ENCODE measurements around the gene DNAJA2. TPM values are rescaled to one million over a fixed set of nuclear protein-coding genes. Genes with fewer than 3 reads are reported as not detected.

Gene DNAJA2
- total RNA-seq, 2 experiments from 2014 or later = 55.6 to 70.2 TPM

- H3K27ac Mint-ChIP-seq = no peak overlapping the region
- H3K36me3 Mint-ChIP-seq = no peaks in the 10 kb centered on the region
- no peaks in the 10 kb centered on the region for H3K27me3 Mint-ChIP-seq
- no peak for DNase-seq
- CTCF ChIA-PET = no interaction called here
- H3K4me3 Mint-ChIP-seq = no peak overlapping the region
- peaks cover 4% of the 10 kb centered on the region for H3K4me1 Mint-ChIP-seq
- H3K9me3 Mint-ChIP-seq (ENCODE audit: low read depth) = no peaks in the 10 kb centered on the region
- no peak for ATAC-seq
These were observed 35.9 kb downstream of the DNAJA2 start for GRCh38 chr16:46937536-46937935.

GRCh38 chr16:46932802-46933201 is 40.7 kb downstream of the DNAJA2 start:
- Mint-ChIP-seq H3K4me3 (no peak overlapping the region), H3K9me3 (ENCODE audit: low read depth) (no peaks in the 10 kb centered on the region), H3K36me3 (no peaks in the 10 kb centered on the region), H3K27me3 (no peaks in the 10 kb centered on the region), H3K27ac (no peak overlapping the region), H3K4me1 (peaks cover 5% of the 10 kb centered on the region)
- ATAC-seq (no peak), DNase-seq (no peak)
- CTCF ChIA-PET = no interaction called here

GRCh38 chr16:46930861-46931260 is 42.6 kb downstream of the DNAJA2 start:
- no peak for ATAC-seq
- no peak for DNase-seq
- CTCF ChIA-PET = interaction anchor here (1.0 to 3.4 kb wide), 10 partner anchors 10 to 376 kb away, joined by 3 to 43 read pairs (median 5); no protein-coding TSS in a partner anchor
- Mint-ChIP-seq H3K36me3 (no peaks in the 10 kb centered on the region), H3K4me1 (peaks cover 5% of the 10 kb centered on the region), H3K4me3 (no peak overlapping the region), H3K9me3 (ENCODE audit: low read depth) (no peaks in the 10 kb centered on the region), H3K27ac (no peak overlapping the region), H3K27me3 (no peaks in the 10 kb centered on the region)

GRCh38 chr16:46929378-46930332 is 43.8 kb downstream of the DNAJA2 start:
- H3K36me3 Mint-ChIP-seq = no peaks in the 10 kb centered on the region
- no peak overlapping the region for H3K27ac Mint-ChIP-seq
- peaks cover 5% of the 10 kb centered on the region for H3K4me1 Mint-ChIP-seq
- H3K4me3 Mint-ChIP-seq = no peak overlapping the region
- DNase-seq (peak; percentile 75), ATAC-seq (peak; percentile 88)
- H3K9me3 Mint-ChIP-seq (ENCODE audit: low read depth) = no peaks in the 10 kb centered on the region
- no peaks in the 10 kb centered on the region for H3K27me3 Mint-ChIP-seq
- CTCF ChIA-PET = interaction anchor here (0.7 to 3.4 kb wide), 25 partner anchors 9 to 375 kb away, joined by 3 to 43 read pairs (median 4); partner anchors contain the start of gene DNAJA2

GRCh38 chr16:46928811-46929210 is 44.7 kb downstream of the DNAJA2 start:
- no peak for DNase-seq
- Mint-ChIP-seq H3K36me3 (no peaks in the 10 kb centered on the region), H3K9me3 (ENCODE audit: low read depth) (no peaks in the 10 kb centered on the region), H3K27me3 (no peaks in the 10 kb centered on the region), H3K27ac (no peak overlapping the region), H3K4me1 (peaks cover 5% of the 10 kb centered on the region), H3K4me3 (no peak overlapping the region)
- ATAC-seq = no peak
- CTCF ChIA-PET = interaction anchor here (0.8 to 3.4 kb wide), 8 partner anchors 11 to 255 kb away, joined by 3 to 43 read pairs (median 8); no protein-coding TSS in a partner anchor

GRCh38 chr16:46927273-46927672 is 46.2 kb downstream of the DNAJA2 start:
- peaks cover 5% of the 10 kb centered on the region for H3K4me1 Mint-ChIP-seq
- no peaks in the 10 kb centered on the region for H3K27me3 Mint-ChIP-seq
- CTCF ChIA-PET = interaction anchor here (0.8 to 3.9 kb wide), 5 partner anchors 16 to 254 kb away, joined by 3 to 17 read pairs (median 5); no protein-coding TSS in a partner anchor
- ATAC-seq (no peak), DNase-seq (no peak)
- no peaks in the 10 kb centered on the region for H3K9me3 Mint-ChIP-seq (ENCODE audit: low read depth)
- no peak overlapping the region for H3K27ac Mint-ChIP-seq
- no peak overlapping the region for H3K4me3 Mint-ChIP-seq
- H3K36me3 Mint-ChIP-seq = no peaks in the 10 kb centered on the region

GRCh38 chr16:46926470-46927225 is 46.8 kb downstream of the DNAJA2 start:
- DNase-seq (no peak), ATAC-seq (no peak)
- Mint-ChIP-seq H3K36me3 (peaks cover 2% of the 10 kb centered on the region), H3K4me3 (no peak overlapping the region), H3K27ac (no peak overlapping the region), H3K27me3 (no peaks in the 10 kb centered on the region), H3K9me3 (ENCODE audit: low read depth) (no peaks in the 10 kb centered on the region), H3K4me1 (peaks cover 5% of the 10 kb centered on the region)
- CTCF ChIA-PET = interaction anchor here (0.8 to 3.9 kb wide), 6 partner anchors 9 to 111 kb away, joined by 3 to 17 read pairs (median 4); no protein-coding TSS in a partner anchor

GRCh38 chr16:46924402-46924801 is 49.1 kb downstream of the DNAJA2 start:
- ATAC-seq = no peak
- Mint-ChIP-seq H3K4me1 (peaks cover 1% of the 10 kb centered on the region), H3K27ac (no peak overlapping the region), H3K4me3 (no peak overlapping the region), H3K9me3 (ENCODE audit: low read depth) (no peaks in the 10 kb centered on the region), H3K36me3 (peaks cover 2% of the 10 kb centered on the region), H3K27me3 (no peaks in the 10 kb centered on the region)
- no peak for DNase-seq
- CTCF ChIA-PET = interaction anchor here (3.9 kb wide), 1 partner anchor 70 kb away, joined by 17 read pairs; no protein-coding TSS in a partner anchor

- H3K9me3 Mint-ChIP-seq (ENCODE audit: low read depth) = no peaks in the 10 kb centered on the region
- H3K36me3 Mint-ChIP-seq = peaks cover 2% of the 10 kb centered on the region
- DNase-seq (no peak), ATAC-seq (no peak)
- no peaks in the 10 kb centered on the region for H3K27me3 Mint-ChIP-seq
- CTCF ChIA-PET = interaction anchor here (3.9 kb wide), 1 partner anchor 70 kb away, joined by 17 read pairs; no protein-coding TSS in a partner anchor
- no peak overlapping the region for H3K27ac Mint-ChIP-seq
- H3K4me1 Mint-ChIP-seq = no peaks in the 10 kb centered on the region
- no peak overlapping the region for H3K4me3 Mint-ChIP-seq
These were observed 49.8 kb downstream of the DNAJA2 start for GRCh38 chr16:46923513-46924295.

GRCh38 chr16:46922239-46922638 is 51.2 kb downstream of the DNAJA2 start:
- ATAC-seq = no peak
- H3K36me3 Mint-ChIP-seq = peaks cover 5% of the 10 kb centered on the region
- H3K4me3 Mint-ChIP-seq = no peak overlapping the region
- no peak for DNase-seq
- no peaks in the 10 kb centered on the region for H3K9me3 Mint-ChIP-seq (ENCODE audit: low read depth)
- CTCF ChIA-PET = interaction anchor here (1.6 kb wide), 1 partner anchor 68 kb away, joined by 4 read pairs; no protein-coding TSS in a partner anchor
- no peaks in the 10 kb centered on the region for H3K4me1 Mint-ChIP-seq
- no peaks in the 10 kb centered on the region for H3K27me3 Mint-ChIP-seq
- H3K27ac Mint-ChIP-seq = no peak overlapping the region

GRCh38 chr16:46920402-46921068 is 52.9 kb downstream of the DNAJA2 start:
- no peak overlapping the region for H3K27ac Mint-ChIP-seq
- no peaks in the 10 kb centered on the region for H3K9me3 Mint-ChIP-seq (ENCODE audit: low read depth)
- ATAC-seq = no peak
- CTCF ChIA-PET = interaction anchor here (1.6 to 2.1 kb wide), 3 partner anchors 10 to 67 kb away, joined by 4 to 9 read pairs (median 5); no protein-coding TSS in a partner anchor
- peaks cover 8% of the 10 kb centered on the region for H3K36me3 Mint-ChIP-seq
- no peaks in the 10 kb centered on the region for H3K4me1 Mint-ChIP-seq
- no peak for DNase-seq
- no peaks in the 10 kb centered on the region for H3K27me3 Mint-ChIP-seq
- no peak overlapping the region for H3K4me3 Mint-ChIP-seq
